Fibroblast of the aortic adventitia (primary cell): Measurements from ENCODE around the gene PSAP. TPM values are rescaled to one million over a fixed set of nuclear protein-coding genes. Genes with fewer than 3 reads are reported as not detected.

ENCODE experiments used
- DNase-seq: peaks from one replicate; pipeline ENCODE4 v3.0.0-alpha.2; 2010; ENCODE audit warnings: low read depth
- H3K4me3 ChIP-seq: 2 replicates; pipeline ENCODE4 v1.5.1; 2011; ENCODE audit warnings: low read depth, mild to moderate bottlenecking, control low read depth, low read length, moderate library complexity
- total RNA-seq: library from RNA; depleted of rRNA; stranded (reverse); fragments of >200 nt; gene quantifications from 2 replicates; pipeline ENCODE4 v1.2.3, GENCODE V29; 2012; ENCODE audit warnings: low replicate concordance
- TF ChIP-seq, protein P1 (sequence below): IDR thresholded peaks from 2 replicates; pipeline ENCODE4 v1.5.1; 2011; ENCODE audit warnings: mild to moderate bottlenecking, low read length, control low read depth, inconsistent platforms; ENCODE audit not compliant: insufficient read depth

The PSAP gene
- total RNA-seq, 1 donor = 615 TPM

- H3K4me3 ChIP-seq = no peak overlapping the region
- peak; percentile 44 for DNase-seq
- TF ChIP-seq, protein P1, sequence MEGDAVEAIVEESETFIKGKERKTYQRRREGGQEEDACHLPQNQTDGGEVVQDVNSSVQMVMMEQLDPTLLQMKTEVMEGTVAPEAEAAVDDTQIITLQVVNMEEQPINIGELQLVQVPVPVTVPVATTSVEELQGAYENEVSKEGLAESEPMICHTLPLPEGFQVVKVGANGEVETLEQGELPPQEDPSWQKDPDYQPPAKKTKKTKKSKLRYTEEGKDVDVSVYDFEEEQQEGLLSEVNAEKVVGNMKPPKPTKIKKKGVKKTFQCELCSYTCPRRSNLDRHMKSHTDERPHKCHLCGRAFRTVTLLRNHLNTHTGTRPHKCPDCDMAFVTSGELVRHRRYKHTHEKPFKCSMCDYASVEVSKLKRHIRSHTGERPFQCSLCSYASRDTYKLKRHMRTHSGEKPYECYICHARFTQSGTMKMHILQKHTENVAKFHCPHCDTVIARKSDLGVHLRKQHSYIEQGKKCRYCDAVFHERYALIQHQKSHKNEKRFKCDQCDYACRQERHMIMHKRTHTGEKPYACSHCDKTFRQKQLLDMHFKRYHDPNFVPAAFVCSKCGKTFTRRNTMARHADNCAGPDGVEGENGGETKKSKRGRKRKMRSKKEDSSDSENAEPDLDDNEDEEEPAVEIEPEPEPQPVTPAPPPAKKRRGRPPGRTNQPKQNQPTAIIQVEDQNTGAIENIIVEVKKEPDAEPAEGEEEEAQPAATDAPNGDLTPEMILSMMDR = no peak
Observed at GRCh38 chr10:71836596-71836974, 14.5 kb downstream of the PSAP start.

DNA sequence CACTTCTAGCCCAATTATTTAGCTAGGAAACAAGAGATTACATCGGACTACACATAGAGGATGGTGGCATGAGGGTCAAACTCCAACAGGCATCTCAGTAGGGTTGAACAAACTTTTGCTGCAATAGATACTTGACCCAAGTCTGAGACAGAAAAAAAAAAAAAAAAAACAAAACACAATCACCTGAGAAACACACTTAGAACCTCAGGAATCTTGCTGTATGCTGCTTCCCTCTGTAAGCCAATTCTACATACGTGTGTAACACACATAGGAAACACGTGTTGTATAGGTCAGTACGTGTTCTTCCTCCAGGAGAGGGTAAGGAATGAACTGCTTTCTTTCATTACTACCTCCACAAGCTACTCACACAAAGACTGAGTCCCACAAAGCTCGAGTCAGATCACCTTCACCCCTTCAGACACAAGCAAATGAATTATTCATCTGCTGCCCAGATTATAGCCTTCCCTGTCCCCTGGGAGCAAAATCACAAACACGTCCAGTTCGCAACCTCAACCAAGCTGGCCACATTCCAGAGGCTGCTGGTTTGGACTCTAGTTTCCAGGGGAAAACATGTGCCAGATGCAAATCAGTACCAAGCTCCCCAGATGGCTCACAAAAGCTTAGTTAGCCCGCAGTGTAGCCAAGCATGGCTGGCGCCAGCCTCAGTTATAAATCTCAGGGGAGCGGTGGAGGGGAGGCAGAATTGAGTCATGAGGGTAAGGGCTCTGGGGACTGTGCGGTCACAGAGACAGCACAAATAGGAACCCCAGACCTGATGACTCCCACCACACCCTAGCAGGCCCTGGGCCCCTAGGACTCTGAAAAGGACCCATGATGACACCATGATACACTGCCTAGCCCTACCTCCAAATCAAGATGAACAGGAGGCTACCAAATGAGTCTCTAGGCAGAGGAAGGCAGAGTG is 15.1 kb downstream of the PSAP start:
- no peak overlapping the region for H3K4me3 ChIP-seq
- DNase-seq = peak; percentile 97
- TF ChIP-seq, protein P1 = no peak

DNA sequence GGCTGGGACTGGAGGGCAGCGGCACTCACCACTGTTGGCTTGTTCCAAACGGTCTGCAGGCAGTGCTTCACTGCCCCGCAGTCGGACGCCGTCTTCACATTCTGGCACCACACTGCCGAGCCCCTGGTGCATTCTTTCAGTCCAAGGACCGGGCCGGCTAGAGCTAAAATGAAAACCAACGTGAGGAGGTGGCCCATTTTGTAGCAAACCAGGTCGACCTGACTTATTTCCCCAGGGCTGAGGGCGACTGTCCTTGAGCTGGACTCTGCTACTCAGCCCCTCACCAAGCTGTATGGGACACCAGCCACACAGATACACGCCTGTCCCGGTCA is 16.7 kb downstream of the PSAP start:
- H3K4me3 ChIP-seq = no peak overlapping the region

GRCh38 chr10:71833451-71834342 is 17.4 kb downstream of the PSAP start:
- TF ChIP-seq, protein P1 = no peak
- no peak overlapping the region for H3K4me3 ChIP-seq
- no peak for DNase-seq

More for the DNA sequence above, 16.7 kb downstream of the PSAP start:
- TF ChIP-seq, protein P1 = no peak
- no peak for DNase-seq

DNA sequence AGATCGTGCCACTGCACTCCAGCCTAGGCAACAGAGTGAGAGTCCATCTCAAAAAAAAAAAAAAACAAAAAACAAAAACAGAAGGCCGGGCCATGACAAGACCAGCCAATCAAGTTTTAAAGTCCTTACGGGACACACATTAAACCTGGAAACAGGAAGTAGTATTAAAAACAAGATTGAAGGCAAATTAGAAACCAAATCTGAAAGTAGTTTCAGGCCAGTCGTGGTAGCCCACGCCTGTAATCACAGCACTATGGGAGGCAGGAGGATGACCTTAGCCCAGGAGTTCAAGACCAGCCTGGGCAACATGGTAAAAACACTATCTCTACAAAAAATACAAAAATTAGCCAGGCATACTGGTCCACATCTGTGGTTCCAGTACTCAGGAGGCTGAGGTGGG is 18.1 kb downstream of the PSAP start:
- DNase-seq = no peak
- H3K4me3 ChIP-seq = no peak overlapping the region
- TF ChIP-seq, protein P1 = no peak

DNA sequence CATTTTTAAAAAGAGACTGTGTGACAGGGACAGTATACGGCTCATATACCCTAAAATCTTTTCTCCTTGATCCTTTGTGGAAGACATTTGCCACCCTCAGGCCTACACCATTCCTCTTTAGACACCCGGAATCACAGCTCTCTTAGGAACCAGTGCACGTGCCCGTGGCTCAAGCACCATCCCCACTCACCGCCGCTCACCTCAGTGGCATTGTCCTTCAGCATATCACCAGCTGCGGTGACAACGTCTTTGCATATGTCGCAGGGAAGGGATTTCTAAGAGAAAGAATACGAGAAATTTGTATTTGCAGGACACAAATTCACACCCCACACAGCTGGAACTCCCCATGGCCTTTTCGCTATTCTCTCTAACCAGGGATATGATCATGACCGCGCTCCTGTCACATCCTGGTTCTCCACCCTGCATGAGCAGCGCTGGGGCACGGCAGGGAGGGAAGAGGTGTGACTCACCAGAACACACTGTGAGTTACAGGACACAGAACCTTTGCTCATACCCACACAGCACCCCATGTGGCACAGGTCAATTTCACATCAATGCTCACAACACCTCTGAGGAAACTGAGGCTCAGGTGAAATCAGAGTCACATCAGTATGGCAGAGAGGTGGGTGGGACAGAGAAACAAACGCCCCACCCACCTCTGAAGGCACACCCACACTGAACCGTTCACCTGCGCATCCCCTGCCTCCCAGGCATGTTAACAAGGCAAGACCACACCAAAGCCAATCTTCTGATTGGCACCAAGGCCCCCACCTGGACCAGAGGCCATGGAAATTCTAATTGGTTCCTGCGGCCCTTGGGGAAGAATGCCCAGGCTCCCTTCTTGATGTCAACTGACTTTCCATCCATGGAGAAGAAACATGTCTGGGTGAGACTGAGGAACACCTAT is 19.2 kb downstream of the PSAP start:
- DNase-seq = no peak
- no peak overlapping the region for H3K4me3 ChIP-seq
- TF ChIP-seq, protein P1 = no peak
